Caco-2 (cell line): ENCODE data around the gene LHX5. TPM values are rescaled to one million over a fixed set of nuclear protein-coding genes. Genes with fewer than 3 reads are reported as not detected.

Experiments used
- BruUV-seq: library from RNA; stranded (reverse); fragments of 400-500 nt; replicated peaks from 2 replicates; lab custom pipeline; 2021; lab: Mats Ljungman, UMichigan
- CTCF ChIA-PET: fragments of 300-600 bp; sonication (Branson Sonifier 250); formaldehyde crosslinking; loops from one replicate; lab custom pipeline; 2022; ENCODE audit warnings: antibody characterized with exemption; lab: Charles Lee
- POLR2A ChIA-PET: fragments of 300-600 bp; sonication (Branson Sonifier 250); formaldehyde crosslinking; loops from one replicate; lab custom pipeline; 2022; ENCODE audit warnings: antibody characterized with exemption; lab: Charles Lee
- DNase-seq, 2 experiments: peaks; one replicate each; pipeline versions ENCODE4 v3.0.0 to v3.0.0-alpha.2; 2020 to 2022
- H3K27me3 ChIP-seq: replicated peaks from 2 replicates; pipeline ENCODE4 v1.6.0; 2011; ENCODE audit warnings: low read length; ENCODE audit not compliant: control insufficient read depth, insufficient read depth
- H3K36me3 ChIP-seq: 2 replicates; pipeline ENCODE4 v1.5.1; 2011; ENCODE audit warnings: low read length; ENCODE audit not compliant: control insufficient read depth, insufficient read depth
- H3K4me1 ChIP-seq: fragments of 250-450 bp; sonication (Bioruptor Pico); 2 replicates; pipeline ENCODE4 v1.5.1; 2020; ENCODE audit warnings: mild to moderate bottlenecking
- H3K4me3 ChIP-seq: 2 replicates; pipeline ENCODE4 v1.5.1; 2011; ENCODE audit warnings: low read depth, mild to moderate bottlenecking, control low read depth, low read length
- H3K9me3 ChIP-seq: fragments of 250-450 bp; sonication (Bioruptor Pico); 2 replicates; pipeline ENCODE4 v1.5.1; 2020; ENCODE audit warnings: mild to moderate bottlenecking, moderate library complexity
- H3K27ac Mint-ChIP-seq: one replicate; pipeline ENCODE4 v1.8.0; 2022; ENCODE audit warnings: mixed read lengths; ENCODE audit not compliant: unreplicated experiment
- H3K27me3 Mint-ChIP-seq: one replicate; pipeline ENCODE4 v1.8.0; 2022; ENCODE audit warnings: mixed read lengths; ENCODE audit not compliant: insufficient read depth, unreplicated experiment
- H3K36me3 Mint-ChIP-seq: one replicate; pipeline ENCODE4 v1.8.0; 2022; ENCODE audit warnings: mild to moderate bottlenecking, mixed read lengths; ENCODE audit not compliant: insufficient read depth, unreplicated experiment
- H3K4me1 Mint-ChIP-seq: one replicate; pipeline ENCODE4 v1.8.0; 2022; ENCODE audit warnings: low read depth, mixed read lengths; ENCODE audit not compliant: unreplicated experiment
- H3K4me3 Mint-ChIP-seq: one replicate; pipeline ENCODE4 v1.8.0; 2022; ENCODE audit warnings: mild to moderate bottlenecking, moderate library complexity, mixed read lengths; ENCODE audit not compliant: unreplicated experiment
- H3K9me3 Mint-ChIP-seq: one replicate; pipeline ENCODE4 v1.8.0; 2022; ENCODE audit warnings: mixed read lengths; ENCODE audit not compliant: unreplicated experiment
- intact Hi-C: fragments of 100-400 bp; cut with micrococcal nuclease; formaldehyde crosslinking; loops from one replicate; pipeline ENCODE4 v1.10.0; 2022; ENCODE audit not compliant: unreplicated experiment
- total RNA-seq: library from RNA; stranded (reverse); gene quantifications from 2 replicates; pipeline ENCODE4 v1.2.3, GENCODE V29; 2022
- TF ChIP-seq, protein P1 (sequence below), 2 experiments: fragments of 200-600 bp in 1 of 2; IDR thresholded peaks; 1 replicate in 1 of 2; 2 replicates in 1 of 2; pipeline versions ENCODE4 v1.5.1 to v1.8.0; 2011 to 2022; ENCODE audit warnings: antibody characterized with exemption in 1 of 2, control low read depth in 1 of 2, inconsistent platforms in 1 of 2, low read depth in 1 of 2, low read length in 1 of 2, mild to moderate bottlenecking in 1 of 2, moderate library complexity in 1 of 2; ENCODE audit not compliant: insufficient read depth in 1 of 2, severe bottlenecking in 1 of 2, unreplicated experiment in 1 of 2

Gene LHX5
- total RNA-seq, 1 experiment from 2014 or later = 0.25 TPM

GRCh38 chr12:113514602-113515001, 42.9 kb upstream of the LHX5 start:
- H3K4me3 Mint-ChIP-seq = no peak overlapping the region
- Histone ChIP-seq H3K4me3 (no peak overlapping the region), H3K27me3 (no peaks in the 10 kb centered on the region), H3K9me3 (no peaks in the 10 kb centered on the region), H3K36me3 (no peaks in the 10 kb centered on the region), H3K4me1 (no peaks in the 10 kb centered on the region)
- H3K27me3 Mint-ChIP-seq = peaks cover 27% of the 10 kb centered on the region
- H3K27ac Mint-ChIP-seq = no peak overlapping the region
- ChIA-PET POLR2A (no interaction called here), CTCF (no interaction called here)
- H3K4me1 Mint-ChIP-seq = no peaks in the 10 kb centered on the region
- DNase-seq = no peak
- no TSS peak for BruUV-seq
- no peaks in the 10 kb centered on the region for H3K36me3 Mint-ChIP-seq
- TF ChIP-seq, protein P1, sequence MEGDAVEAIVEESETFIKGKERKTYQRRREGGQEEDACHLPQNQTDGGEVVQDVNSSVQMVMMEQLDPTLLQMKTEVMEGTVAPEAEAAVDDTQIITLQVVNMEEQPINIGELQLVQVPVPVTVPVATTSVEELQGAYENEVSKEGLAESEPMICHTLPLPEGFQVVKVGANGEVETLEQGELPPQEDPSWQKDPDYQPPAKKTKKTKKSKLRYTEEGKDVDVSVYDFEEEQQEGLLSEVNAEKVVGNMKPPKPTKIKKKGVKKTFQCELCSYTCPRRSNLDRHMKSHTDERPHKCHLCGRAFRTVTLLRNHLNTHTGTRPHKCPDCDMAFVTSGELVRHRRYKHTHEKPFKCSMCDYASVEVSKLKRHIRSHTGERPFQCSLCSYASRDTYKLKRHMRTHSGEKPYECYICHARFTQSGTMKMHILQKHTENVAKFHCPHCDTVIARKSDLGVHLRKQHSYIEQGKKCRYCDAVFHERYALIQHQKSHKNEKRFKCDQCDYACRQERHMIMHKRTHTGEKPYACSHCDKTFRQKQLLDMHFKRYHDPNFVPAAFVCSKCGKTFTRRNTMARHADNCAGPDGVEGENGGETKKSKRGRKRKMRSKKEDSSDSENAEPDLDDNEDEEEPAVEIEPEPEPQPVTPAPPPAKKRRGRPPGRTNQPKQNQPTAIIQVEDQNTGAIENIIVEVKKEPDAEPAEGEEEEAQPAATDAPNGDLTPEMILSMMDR (IDR thresholded peaks at IDR 0.05; ENCODE audit: insufficient read depth in 1 of 2, low read depth in 1 of 2, low read length in 1 of 2, severe bottlenecking in 1 of 2, unreplicated experiment in 1 of 2) = no peak
- intact Hi-C loops = no loop called here
- no peaks in the 10 kb centered on the region for H3K9me3 Mint-ChIP-seq

DNA sequence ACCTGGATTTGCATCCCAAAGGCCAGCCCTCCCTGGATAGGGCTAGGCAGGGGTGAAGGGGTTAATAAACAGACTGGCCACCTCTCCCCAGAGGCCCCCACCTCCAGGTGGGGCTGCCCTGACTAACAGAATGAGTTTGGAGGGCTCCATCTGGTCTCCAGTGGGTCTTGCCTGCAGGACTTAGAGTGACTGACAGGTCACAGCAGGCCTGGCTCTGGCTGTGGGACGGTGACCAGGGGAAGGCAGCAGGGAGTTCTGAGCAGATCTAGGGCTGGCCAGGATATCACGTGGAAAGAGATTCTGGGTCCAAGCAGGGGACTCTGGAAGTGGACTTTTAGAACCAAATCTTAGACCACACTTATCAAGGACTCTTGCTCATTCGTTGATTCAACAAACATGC, 40.9 kb upstream of the LHX5 start:
- H3K4me1 Mint-ChIP-seq = no peaks in the 10 kb centered on the region
- peaks cover 30% of the 10 kb centered on the region for H3K27me3 Mint-ChIP-seq
- H3K27me3 ChIP-seq = no peaks in the 10 kb centered on the region

DNA sequence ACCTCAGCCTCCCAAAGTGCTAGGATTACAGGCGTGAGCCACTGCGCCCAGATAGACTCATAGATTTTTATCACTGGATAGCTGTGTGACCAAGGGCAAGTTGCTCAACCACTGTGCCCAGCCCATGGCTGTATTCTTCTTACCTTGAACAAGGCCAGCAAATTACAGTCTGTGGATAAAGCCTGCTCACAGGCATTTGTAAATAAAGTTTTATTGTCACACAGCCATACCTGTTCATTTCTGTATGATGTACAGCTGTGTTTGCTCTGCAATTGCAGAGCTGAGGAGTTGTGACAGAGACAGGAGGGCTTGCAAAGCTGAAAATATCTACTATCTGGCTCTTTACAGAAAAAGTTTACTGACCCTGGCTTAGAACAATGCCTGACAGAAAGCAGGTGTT, 35.2 kb upstream of the LHX5 start:
- no peaks in the 10 kb centered on the region for H3K36me3 ChIP-seq
- H3K9me3 Mint-ChIP-seq = no peaks in the 10 kb centered on the region
- CTCF ChIA-PET = interaction anchor here (0.6 kb wide), 1 partner anchor 1158 kb away, joined by 4 read pairs; no protein-coding TSS in a partner anchor
- no peak for DNase-seq
- H3K27me3 Mint-ChIP-seq = peaks cover 20% of the 10 kb centered on the region
- H3K27ac Mint-ChIP-seq = no peak overlapping the region
- H3K4me1 ChIP-seq = no peaks in the 10 kb centered on the region
- TF ChIP-seq, protein P1 (IDR thresholded peaks at IDR 0.05; ENCODE audit: insufficient read depth in 1 of 2, low read depth in 1 of 2, low read length in 1 of 2, severe bottlenecking in 1 of 2, unreplicated experiment in 1 of 2) = no peak
- H3K4me1 Mint-ChIP-seq = no peaks in the 10 kb centered on the region
- intact Hi-C loops = no loop called here
- no TSS peak for BruUV-seq
- POLR2A ChIA-PET = no interaction called here
- no peak overlapping the region for H3K4me3 Mint-ChIP-seq
- H3K9me3 ChIP-seq = no peaks in the 10 kb centered on the region
- H3K36me3 Mint-ChIP-seq = no peaks in the 10 kb centered on the region
- H3K4me3 ChIP-seq = no peak overlapping the region
- no peaks in the 10 kb centered on the region; the same call in 1 of the 2 replicates for H3K27me3 ChIP-seq

More for the DNA sequence above, 40.9 kb upstream of the LHX5 start:
- no TSS peak for BruUV-seq
- Histone ChIP-seq H3K36me3 (no peaks in the 10 kb centered on the region), H3K4me3 (no peak overlapping the region), H3K9me3 (no peaks in the 10 kb centered on the region), H3K4me1 (no peaks in the 10 kb centered on the region)
- no peak for DNase-seq
- no peaks in the 10 kb centered on the region for H3K9me3 Mint-ChIP-seq
- TF ChIP-seq, protein P1 (IDR thresholded peaks at IDR 0.05; ENCODE audit: insufficient read depth in 1 of 2, low read depth in 1 of 2, low read length in 1 of 2, severe bottlenecking in 1 of 2, unreplicated experiment in 1 of 2) = no peak
- no peak overlapping the region for H3K4me3 Mint-ChIP-seq
- CTCF ChIA-PET = no interaction called here
- intact Hi-C loops = no loop called here
- H3K27ac Mint-ChIP-seq = no peak overlapping the region
- H3K36me3 Mint-ChIP-seq = no peaks in the 10 kb centered on the region
- POLR2A ChIA-PET = interaction anchor here (0.6 kb wide), 1 partner anchor 11 kb away, joined by 4 read pairs; no protein-coding TSS in a partner anchor
